ENCODE data around the gene KDM4C.

The KDM4C gene

GRCh38 chr9:6938873-6939272 is 181.1 kb downstream of the KDM4C start:
- no peak for DNase-seq (ENCODE audit: low read depth)
- H3K4me3 ChIP-seq (ENCODE audit: low read length): no peak overlapping the region
- TF ChIP-seq CTCF (conservative IDR thresholded peaks at IDR 0.05; ENCODE audit: low read depth, low read length): no peak

- no peak overlapping the region for H3K4me3 ChIP-seq (ENCODE audit: low read length)
- DNase-seq (ENCODE audit: low read depth): no peak
- no peak for TF ChIP-seq CTCF (conservative IDR thresholded peaks at IDR 0.05; ENCODE audit: low read depth, low read length)
Observed at GRCh38 chr9:6941501-6941900, 183.7 kb downstream of the KDM4C start.

- H3K4me3 ChIP-seq (ENCODE audit: low read length): no peak overlapping the region
- TF ChIP-seq CTCF (conservative IDR thresholded peaks at IDR 0.05; ENCODE audit: low read depth, low read length): no peak
- DNase-seq (ENCODE audit: low read depth): no peak
Observed at GRCh38 chr9:6942406-6942805, 184.6 kb downstream of the KDM4C start.

GRCh38 chr9:6943293-6943692 is 185.5 kb downstream of the KDM4C start:
- H3K4me3 ChIP-seq (ENCODE audit: low read length): no peak overlapping the region
- no peak for DNase-seq (ENCODE audit: low read depth)
- no peak for TF ChIP-seq CTCF (conservative IDR thresholded peaks at IDR 0.05; ENCODE audit: low read depth, low read length)

GRCh38 chr9:6944093-6944551 is 186.3 kb downstream of the KDM4C start:
- TF ChIP-seq CTCF (conservative IDR thresholded peaks at IDR 0.05; ENCODE audit: low read depth, low read length): no peak
- no peak for DNase-seq (ENCODE audit: low read depth)
- H3K4me3 ChIP-seq (ENCODE audit: low read length): no peak overlapping the region

GRCh38 chr9:6944896-6945295 is 187.1 kb downstream of the KDM4C start:
- no peak overlapping the region for H3K4me3 ChIP-seq (ENCODE audit: low read length)
- DNase-seq (ENCODE audit: low read depth): no peak
- no peak for TF ChIP-seq CTCF (conservative IDR thresholded peaks at IDR 0.05; ENCODE audit: low read depth, low read length)

- no peak for DNase-seq (ENCODE audit: low read depth)
- no peak overlapping the region for H3K4me3 ChIP-seq (ENCODE audit: low read length)
- TF ChIP-seq CTCF (conservative IDR thresholded peaks at IDR 0.05; ENCODE audit: low read depth, low read length): no peak
Observed at GRCh38 chr9:6945816-6946215, 188.0 kb downstream of the KDM4C start.
